ENCODE data around the gene GIGYF2.

- TF ChIP-seq, protein P1, sequence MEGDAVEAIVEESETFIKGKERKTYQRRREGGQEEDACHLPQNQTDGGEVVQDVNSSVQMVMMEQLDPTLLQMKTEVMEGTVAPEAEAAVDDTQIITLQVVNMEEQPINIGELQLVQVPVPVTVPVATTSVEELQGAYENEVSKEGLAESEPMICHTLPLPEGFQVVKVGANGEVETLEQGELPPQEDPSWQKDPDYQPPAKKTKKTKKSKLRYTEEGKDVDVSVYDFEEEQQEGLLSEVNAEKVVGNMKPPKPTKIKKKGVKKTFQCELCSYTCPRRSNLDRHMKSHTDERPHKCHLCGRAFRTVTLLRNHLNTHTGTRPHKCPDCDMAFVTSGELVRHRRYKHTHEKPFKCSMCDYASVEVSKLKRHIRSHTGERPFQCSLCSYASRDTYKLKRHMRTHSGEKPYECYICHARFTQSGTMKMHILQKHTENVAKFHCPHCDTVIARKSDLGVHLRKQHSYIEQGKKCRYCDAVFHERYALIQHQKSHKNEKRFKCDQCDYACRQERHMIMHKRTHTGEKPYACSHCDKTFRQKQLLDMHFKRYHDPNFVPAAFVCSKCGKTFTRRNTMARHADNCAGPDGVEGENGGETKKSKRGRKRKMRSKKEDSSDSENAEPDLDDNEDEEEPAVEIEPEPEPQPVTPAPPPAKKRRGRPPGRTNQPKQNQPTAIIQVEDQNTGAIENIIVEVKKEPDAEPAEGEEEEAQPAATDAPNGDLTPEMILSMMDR (IDR thresholded peaks at IDR 0.05; ENCODE audit: poor library complexity, severe bottlenecking) = no peak
- TF ChIP-seq EZH2 (IDR thresholded peaks at IDR 0.05; ENCODE audit: borderline replicate concordance, insufficient read depth, low read length, poor library complexity, severe bottlenecking) (no peak), MXI1 (conservative IDR thresholded peaks at IDR 0.05; ENCODE audit: poor library complexity, severe bottlenecking) (no peak), TAF1 (IDR thresholded peaks at IDR 0.05; ENCODE audit: low read depth) (no peak)
- TF ChIP-seq, protein P2, sequence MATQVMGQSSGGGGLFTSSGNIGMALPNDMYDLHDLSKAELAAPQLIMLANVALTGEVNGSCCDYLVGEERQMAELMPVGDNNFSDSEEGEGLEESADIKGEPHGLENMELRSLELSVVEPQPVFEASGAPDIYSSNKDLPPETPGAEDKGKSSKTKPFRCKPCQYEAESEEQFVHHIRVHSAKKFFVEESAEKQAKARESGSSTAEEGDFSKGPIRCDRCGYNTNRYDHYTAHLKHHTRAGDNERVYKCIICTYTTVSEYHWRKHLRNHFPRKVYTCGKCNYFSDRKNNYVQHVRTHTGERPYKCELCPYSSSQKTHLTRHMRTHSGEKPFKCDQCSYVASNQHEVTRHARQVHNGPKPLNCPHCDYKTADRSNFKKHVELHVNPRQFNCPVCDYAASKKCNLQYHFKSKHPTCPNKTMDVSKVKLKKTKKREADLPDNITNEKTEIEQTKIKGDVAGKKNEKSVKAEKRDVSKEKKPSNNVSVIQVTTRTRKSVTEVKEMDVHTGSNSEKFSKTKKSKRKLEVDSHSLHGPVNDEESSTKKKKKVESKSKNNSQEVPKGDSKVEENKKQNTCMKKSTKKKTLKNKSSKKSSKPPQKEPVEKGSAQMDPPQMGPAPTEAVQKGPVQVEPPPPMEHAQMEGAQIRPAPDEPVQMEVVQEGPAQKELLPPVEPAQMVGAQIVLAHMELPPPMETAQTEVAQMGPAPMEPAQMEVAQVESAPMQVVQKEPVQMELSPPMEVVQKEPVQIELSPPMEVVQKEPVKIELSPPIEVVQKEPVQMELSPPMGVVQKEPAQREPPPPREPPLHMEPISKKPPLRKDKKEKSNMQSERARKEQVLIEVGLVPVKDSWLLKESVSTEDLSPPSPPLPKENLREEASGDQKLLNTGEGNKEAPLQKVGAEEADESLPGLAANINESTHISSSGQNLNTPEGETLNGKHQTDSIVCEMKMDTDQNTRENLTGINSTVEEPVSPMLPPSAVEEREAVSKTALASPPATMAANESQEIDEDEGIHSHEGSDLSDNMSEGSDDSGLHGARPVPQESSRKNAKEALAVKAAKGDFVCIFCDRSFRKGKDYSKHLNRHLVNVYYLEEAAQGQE (IDR thresholded peaks at IDR 0.05; ENCODE audit: borderline replicate concordance) = no peak
Observed at GRCh38 chr2:232728785-232729184, 31.7 kb downstream of the GIGYF2 start.

All from neural cell (in vitro differentiated cells).